Muscle layer of duodenum (tissue), 2 donors: Measurements from ENCODE around the gene KIF4B.
"Not testable (repeated sequence)": the region's sequence is repeated elsewhere in the genome, so short reads cannot be mapped to it uniquely, and the experiment has no call there.

ENCODE experiments used
- H3K27ac ChIP-seq: one replicate; pipeline ENCODE4 v1.7.0; 2013; ENCODE audit warnings: mild to moderate bottlenecking, low read length
- H3K27me3 ChIP-seq: one replicate; pipeline ENCODE4 v1.7.0; 2013; ENCODE audit warnings: low read depth, mild to moderate bottlenecking, control low read depth, low read length
- H3K36me3 ChIP-seq, 2 donors: one replicate each; pipeline ENCODE4 v1.7.0; 2013; ENCODE audit warnings: low read length in 2 of 2, control low read depth in 1 of 2, mild to moderate bottlenecking in 1 of 2; ENCODE audit not compliant: insufficient read depth in 2 of 2, control insufficient read depth in 1 of 2
- H3K4me1 ChIP-seq, 2 donors: one replicate each; pipeline ENCODE4 v1.7.0; 2013; ENCODE audit warnings: low read length in 2 of 2, mild to moderate bottlenecking in 2 of 2, control low read depth in 1 of 2, moderate library complexity in 1 of 2; ENCODE audit not compliant: insufficient read depth in 2 of 2, control insufficient read depth in 1 of 2
- H3K4me3 ChIP-seq, 2 donors: one replicate each; pipeline ENCODE4 v1.7.0; 2013; ENCODE audit warnings: low read length in 2 of 2, low read depth in 1 of 2, mild to moderate bottlenecking in 1 of 2
- H3K9me3 ChIP-seq, 2 donors: one replicate each; pipeline ENCODE4 v1.7.0; 2013; ENCODE audit warnings: low read length in 2 of 2, control low read depth in 1 of 2, mild to moderate bottlenecking in 1 of 2; ENCODE audit not compliant: control insufficient read depth in 1 of 2
- donor health status: healthy.

The KIF4B gene

GRCh38 chr5:154984946-154985516 lies 28.5 kb upstream of the KIF4B start:
- H3K27ac ChIP-seq: no peak overlapping the region
- H3K9me3 ChIP-seq: no peaks in the 10 kb centered on the region
- H3K36me3 ChIP-seq: no peaks in the 10 kb centered on the region
- H3K27me3 ChIP-seq: no peaks in the 10 kb centered on the region
- H3K4me1 ChIP-seq: no peaks in the 10 kb centered on the region
- H3K4me3 ChIP-seq: no peak overlapping the region

DNA sequence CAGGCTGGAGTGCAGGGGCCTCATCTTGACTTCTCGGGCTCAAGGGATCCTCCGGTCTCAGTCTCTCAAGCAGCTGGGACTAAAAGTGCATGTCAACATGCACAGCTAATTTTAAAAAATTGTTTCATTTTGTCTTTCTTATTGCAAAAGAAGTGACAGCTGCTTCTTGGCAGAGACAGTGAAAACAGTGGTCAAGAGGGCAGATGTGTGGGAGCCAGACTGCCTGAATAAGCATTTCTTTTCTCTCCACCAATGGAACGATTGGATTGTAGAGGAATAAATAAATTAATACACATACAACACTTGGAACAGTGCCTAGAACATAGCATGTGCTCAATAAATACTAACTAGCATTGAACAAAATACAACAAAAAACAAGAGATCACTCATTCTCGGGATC lies 27.4 kb upstream of the KIF4B start:
- Histone ChIP-seq H3K4me1 (no peaks in the 10 kb centered on the region), H3K9me3 (no peaks in the 10 kb centered on the region), H3K27me3 (no peaks in the 10 kb centered on the region), H3K27ac (no peak overlapping the region), H3K4me3 (no peak overlapping the region), H3K36me3 (no peaks in the 10 kb centered on the region)

DNA sequence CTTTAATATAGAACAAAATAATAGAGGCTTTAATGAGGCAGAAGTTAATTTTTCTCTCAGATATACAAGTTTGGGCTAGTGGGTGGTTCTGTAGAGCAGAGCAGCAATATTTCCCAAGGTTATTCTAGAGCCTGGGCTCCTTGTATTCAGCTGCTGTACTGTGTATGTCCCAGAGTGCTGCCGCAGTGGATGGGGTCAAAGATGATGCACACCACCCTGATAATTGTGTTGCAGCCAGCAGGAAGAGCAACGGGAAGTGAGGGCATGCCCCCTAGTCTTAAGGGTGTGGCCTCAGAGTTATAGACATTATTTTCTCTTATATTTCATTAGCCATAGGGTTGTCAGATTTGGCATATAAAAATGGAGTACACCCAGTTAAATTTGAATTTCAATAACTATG lies 23.9 kb upstream of the KIF4B start:
- Histone ChIP-seq H3K9me3 (no peaks in the 10 kb centered on the region), H3K36me3 (no peaks in the 10 kb centered on the region), H3K4me1 (no peaks in the 10 kb centered on the region), H3K27ac (no peak overlapping the region), H3K4me3 (no peak overlapping the region), H3K27me3 (no peaks in the 10 kb centered on the region)

- Histone ChIP-seq H3K4me3 (no peak overlapping the region), H3K9me3 (no peaks in the 10 kb centered on the region), H3K4me1 (no peaks in the 10 kb centered on the region), H3K36me3 (no peaks in the 10 kb centered on the region), H3K27me3 (no peaks in the 10 kb centered on the region), H3K27ac (no peak overlapping the region)
These were observed 20.1 kb upstream of the KIF4B start for GRCh38 chr5:154993461-154993860.

- no peaks in the 10 kb centered on the region for H3K9me3 ChIP-seq
- H3K4me1 ChIP-seq: no peaks in the 10 kb centered on the region
- H3K27ac ChIP-seq: no peak overlapping the region
- no peak overlapping the region for H3K4me3 ChIP-seq
- no peaks in the 10 kb centered on the region for H3K27me3 ChIP-seq
- H3K36me3 ChIP-seq: no peaks in the 10 kb centered on the region
These were observed 17.9 kb upstream of the KIF4B start for GRCh38 chr5:154995679-154996078.

DNA sequence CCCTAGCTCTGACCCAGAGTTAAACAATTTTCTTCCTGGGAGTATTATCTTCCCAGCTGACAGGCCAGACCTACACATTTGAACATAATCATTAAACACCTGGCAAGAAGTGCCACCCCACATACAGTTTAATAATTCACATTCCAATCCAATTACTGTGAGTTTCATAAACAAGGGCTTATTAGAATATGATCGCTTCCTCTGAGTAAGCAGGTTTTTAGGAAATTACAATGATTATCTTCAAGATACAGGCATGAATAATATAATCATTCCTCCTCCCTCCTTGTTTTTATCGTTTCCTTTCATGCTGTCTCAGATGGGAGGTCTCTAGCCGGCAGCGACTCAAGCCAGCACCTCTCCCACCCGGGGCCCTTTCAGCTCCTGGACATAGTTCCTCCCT lies 15.8 kb upstream of the KIF4B start:
- Histone ChIP-seq H3K36me3 (no peaks in the 10 kb centered on the region), H3K4me3 (no peak overlapping the region), H3K27me3 (no peaks in the 10 kb centered on the region), H3K9me3 (no peaks in the 10 kb centered on the region), H3K4me1 (no peaks in the 10 kb centered on the region), H3K27ac (no peak overlapping the region)

- Histone ChIP-seq H3K9me3 (no peaks in the 10 kb centered on the region), H3K4me3 (no peak overlapping the region), H3K27ac (no peak overlapping the region), H3K27me3 (no peaks in the 10 kb centered on the region), H3K36me3 (no peaks in the 10 kb centered on the region), H3K4me1 (no peaks in the 10 kb centered on the region)
These were observed 13.7 kb upstream of the KIF4B start for GRCh38 chr5:154999865-155000264.

- H3K27me3 ChIP-seq: no peaks in the 10 kb centered on the region
- no peak overlapping the region for H3K27ac ChIP-seq
- no peaks in the 10 kb centered on the region for H3K4me1 ChIP-seq
- no peaks in the 10 kb centered on the region for H3K36me3 ChIP-seq
- no peaks in the 10 kb centered on the region for H3K9me3 ChIP-seq
- H3K4me3 ChIP-seq: no peak overlapping the region
These were observed 12.0 kb upstream of the KIF4B start for GRCh38 chr5:155001523-155001922.

DNA sequence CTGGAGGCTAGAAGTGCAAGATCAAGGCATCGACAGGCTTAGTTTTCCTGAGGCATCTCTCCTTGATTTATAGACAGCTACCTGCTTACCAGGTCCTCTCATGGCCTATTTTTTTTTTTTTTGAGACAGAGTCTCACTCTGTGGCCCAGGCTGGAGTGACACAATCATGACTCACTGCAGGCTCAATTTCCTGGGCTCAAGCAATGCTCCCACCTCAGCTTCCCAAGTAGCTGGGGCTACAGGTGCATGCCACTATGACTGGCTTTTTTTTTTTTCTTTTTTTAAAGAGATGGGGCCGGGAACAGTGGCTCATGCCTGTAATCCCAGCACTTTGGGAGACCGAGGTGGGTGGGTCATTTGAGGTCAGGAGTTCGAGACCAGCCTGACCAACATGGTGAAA lies 10.8 kb upstream of the KIF4B start:
- not testable (repeated sequence) for H3K36me3 ChIP-seq, H3K4me3 ChIP-seq, H3K27me3 ChIP-seq, H3K4me1 ChIP-seq, H3K9me3 ChIP-seq, H3K27ac ChIP-seq

- H3K9me3 ChIP-seq: no peaks in the 10 kb centered on the region
These were observed 9.3 kb upstream of the KIF4B start for GRCh38 chr5:155004138-155004744.

DNA sequence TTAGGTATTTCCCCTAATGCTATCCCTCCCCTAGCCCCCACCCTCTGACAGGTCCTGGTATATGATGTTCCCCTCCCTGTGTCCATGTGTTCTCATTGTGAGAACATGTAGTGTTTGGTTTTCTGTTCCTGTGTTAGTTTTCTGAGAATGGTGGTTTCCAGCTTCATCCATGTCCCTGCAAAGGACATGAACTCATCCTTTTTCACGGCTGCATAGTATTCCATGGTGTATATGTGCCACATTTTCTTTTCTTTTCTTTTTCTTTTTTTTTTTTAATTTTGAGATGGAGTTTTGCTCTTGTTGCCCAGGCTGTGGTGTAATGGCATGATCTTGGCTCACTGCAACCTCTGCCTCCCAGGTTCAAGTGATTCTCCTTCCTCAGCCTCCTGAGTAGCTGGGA lies 7.3 kb upstream of the KIF4B start:
- not testable (repeated sequence) for H3K9me3 ChIP-seq, H3K4me1 ChIP-seq, H3K4me3 ChIP-seq, H3K36me3 ChIP-seq, H3K27me3 ChIP-seq, H3K27ac ChIP-seq

More at GRCh38 chr5:155004138-155004744, 9.3 kb upstream of the KIF4B start:
- no peak overlapping the region for H3K4me3 ChIP-seq
- H3K27ac ChIP-seq: no peak overlapping the region
- H3K27me3 ChIP-seq: no peaks in the 10 kb centered on the region
- no peaks in the 10 kb centered on the region for H3K36me3 ChIP-seq
- H3K4me1 ChIP-seq: no peaks in the 10 kb centered on the region

DNA sequence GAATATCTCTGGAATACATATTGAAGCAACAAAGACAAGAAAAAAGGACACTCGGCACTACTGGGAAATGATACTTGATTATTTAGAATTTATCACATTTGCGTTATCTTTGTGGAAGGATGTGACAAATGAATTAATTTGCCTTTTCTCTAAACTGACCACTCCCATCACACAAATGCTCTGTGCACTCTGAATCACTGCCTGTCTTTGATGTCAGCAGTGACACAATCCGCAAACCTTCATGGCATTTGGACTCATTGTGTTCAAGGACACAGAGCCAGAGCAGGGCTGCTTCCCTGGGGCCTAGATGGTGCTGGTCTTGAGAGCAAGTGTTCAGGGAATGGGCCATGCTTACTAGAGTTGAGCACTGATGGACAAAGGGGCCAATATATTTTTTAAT lies 4.9 kb upstream of the KIF4B start:
- Histone ChIP-seq H3K9me3 (no peaks in the 10 kb centered on the region), H3K27me3 (no peaks in the 10 kb centered on the region), H3K4me3 (no peak overlapping the region), H3K27ac (no peak overlapping the region), H3K4me1 (no peaks in the 10 kb centered on the region), H3K36me3 (no peaks in the 10 kb centered on the region)
